Liver (tissue), 9 donors: ENCODE data around the gene CCND1. TPM values are rescaled to one million over a fixed set of nuclear protein-coding genes. Genes with fewer than 3 reads are reported as not detected.

ENCODE experiments used
- DNase-seq: peaks from one replicate; pipeline ENCODE4 v3.0.0-alpha.2; 2017; ENCODE audit warnings: low spot score
- H3K27ac ChIP-seq, 2 donors: one replicate each; pipeline ENCODE4 v1.7.0; 2013; ENCODE audit warnings: inconsistent platforms in 2 of 2, low read length in 2 of 2, control low read depth in 1 of 2, low read depth in 1 of 2, mild to moderate bottlenecking in 1 of 2
- H3K27me3 ChIP-seq, 4 donors: one replicate each; pipeline versions ENCODE4 v1.6.1 to v1.7.0; 2013; ENCODE audit warnings: low read length in 3 of 4, inconsistent platforms in 1 of 4, mild to moderate bottlenecking in 1 of 4, moderate library complexity in 1 of 4; ENCODE audit not compliant: control insufficient read depth in 4 of 4, insufficient read depth in 4 of 4
- H3K36me3 ChIP-seq, 4 donors: one replicate each; pipeline versions ENCODE4 v1.6.1 to v1.7.0; 2013; ENCODE audit warnings: low read length in 3 of 4, mild to moderate bottlenecking in 3 of 4, low read depth in 1 of 4, moderate library complexity in 1 of 4; ENCODE audit not compliant: control insufficient read depth in 4 of 4, insufficient read depth in 3 of 4
- H3K4me1 ChIP-seq, 4 donors: one replicate each; pipeline versions ENCODE4 v1.6.1 to v1.7.0; 2013; ENCODE audit warnings: low read length in 3 of 4, mild to moderate bottlenecking in 3 of 4, moderate library complexity in 1 of 4; ENCODE audit not compliant: control insufficient read depth in 4 of 4, insufficient read depth in 4 of 4
- H3K4me3 ChIP-seq, 3 donors: one replicate each; pipeline versions ENCODE4 v1.6.1 to v1.7.0; 2013; ENCODE audit warnings: low read length in 3 of 3, control low read depth in 1 of 3, low read depth in 1 of 3, mild to moderate bottlenecking in 1 of 3
- H3K9ac ChIP-seq, 2 donors: one replicate each; pipeline ENCODE4 v1.7.0; 2013; ENCODE audit warnings: low read length in 2 of 2, mild to moderate bottlenecking in 2 of 2, moderate library complexity in 2 of 2, control low read depth in 1 of 2, low read depth in 1 of 2
- H3K9me3 ChIP-seq, 4 donors: one replicate each; pipeline versions ENCODE4 v1.6.1 to v1.7.0; 2013; ENCODE audit warnings: low read length in 3 of 4; ENCODE audit not compliant: control insufficient read depth in 4 of 4
- ATF3 ChIP-seq: IDR thresholded peaks from 2 replicates; pipeline ENCODE4 v1.6.1; 2016; ENCODE audit warnings: antibody characterized with exemption
- EGR1 ChIP-seq, 2 donors: IDR thresholded peaks; 2 replicates each; pipeline ENCODE4 v1.6.1; 2016 to 2018; ENCODE audit warnings: antibody characterized with exemption in 2 of 2, low read depth in 2 of 2
- FOXA1 ChIP-seq: IDR thresholded peaks from 2 replicates; pipeline ENCODE4 v1.6.1; 2016; ENCODE audit warnings: antibody characterized with exemption
- FOXA2 ChIP-seq: IDR thresholded peaks from 2 replicates; pipeline ENCODE4 v1.6.1; 2016; ENCODE audit warnings: antibody characterized with exemption
- GABPA ChIP-seq, 2 donors: IDR thresholded peaks in 1 of 2; conservative IDR thresholded peaks in 1 of 2; 2 replicates each; pipeline ENCODE4 v1.6.1; 2016; ENCODE audit warnings: antibody characterized with exemption in 2 of 2, mild to moderate bottlenecking in 1 of 2, moderate library complexity in 1 of 2
- HNF4A ChIP-seq, 2 donors: conservative IDR thresholded peaks; 2 replicates each; pipeline ENCODE4 v1.6.1; 2016; ENCODE audit warnings: antibody characterized with exemption in 2 of 2, mild to moderate bottlenecking in 2 of 2
- HNF4G ChIP-seq: IDR thresholded peaks from 2 replicates; pipeline ENCODE4 v1.6.1; 2016; ENCODE audit warnings: antibody characterized with exemption
- JUND ChIP-seq, 2 donors: IDR thresholded peaks; 2 replicates each; pipeline ENCODE4 v1.6.1; 2016; ENCODE audit warnings: antibody characterized with exemption in 2 of 2
- MAX ChIP-seq: IDR thresholded peaks from 2 replicates; pipeline ENCODE4 v1.6.1; 2016; ENCODE audit warnings: antibody characterized with exemption
- NR2F2 ChIP-seq: IDR thresholded peaks from 2 replicates; pipeline ENCODE4 v1.6.1; 2016; ENCODE audit warnings: antibody characterized with exemption
- RAD21 ChIP-seq, 2 donors: IDR thresholded peaks; 2 replicates each; pipeline ENCODE4 v1.6.1; 2016; ENCODE audit warnings: antibody characterized with exemption in 2 of 2, mild to moderate bottlenecking in 2 of 2
- RXRA ChIP-seq, 2 donors: IDR thresholded peaks; 2 replicates each; pipeline ENCODE4 v1.6.1; 2017 to 2018; ENCODE audit warnings: antibody characterized with exemption in 2 of 2, mild to moderate bottlenecking in 1 of 2
- TAF1 ChIP-seq: conservative IDR thresholded peaks from 2 replicates; pipeline ENCODE4 v1.6.1; 2016; ENCODE audit warnings: antibody characterized with exemption, mild to moderate bottlenecking
- YY1 ChIP-seq: IDR thresholded peaks from 2 replicates; pipeline ENCODE4 v1.6.1; 2016; ENCODE audit warnings: antibody characterized with exemption, mild to moderate bottlenecking
- ZBTB33 ChIP-seq: IDR thresholded peaks from 2 replicates; pipeline ENCODE4 v1.6.1; 2016; ENCODE audit warnings: antibody characterized with exemption
- WGBS: extraction: QIAGEN DNeasy Blood & Tissue Kit; methylation state at CpG from one replicate; pipeline ENCODE4 v1.1.7; 2013; 5-methylcytosine and 5-hydroxymethylcytosine counted together
- polyA plus RNA-seq, 2 donors: library from polyadenylated mRNA; stranded (reverse) in 1 of 2; unstranded in 1 of 2; fragments of 200-250 nt in 1 of 2; fragments of >200 nt in 1 of 2; fragmentation: Nextera tagmentation in 1 of 2; extraction: Ambion mirVana in 1 of 2; gene quantifications; one replicate each; pipeline versions ENCODE4 v1.2.1 to v1.2.3, GENCODE V29; 2013 to 2015
- total RNA-seq, 2 donors: library from RNA; depleted of rRNA; stranded (reverse); fragments of >200 nt; gene quantifications; one replicate each; pipeline ENCODE4 v1.2.3, GENCODE V29; 2014
- TF ChIP-seq, protein P1 (sequence below): IDR thresholded peaks from 2 replicates; pipeline ENCODE4 v1.6.1; 2016; ENCODE audit warnings: antibody characterized with exemption, mild to moderate bottlenecking
- donor health status: healthy.
- donor health status: healthy.
- donor health status: healthy.
- donor health status: healthy.
- donor health status: healthy.

The CCND1 gene
- total and polyA plus RNA-seq, 4 donors: 28.9 to 100 (median 53.3) TPM

- no peaks in the 10 kb centered on the region for H3K36me3 ChIP-seq
- WGBS: 92% methylated on average over 10 of the region's 10 CpGs
Measured at GRCh38 chr11:69625476-69625875, 15.5 kb upstream of the CCND1 start.

DNA sequence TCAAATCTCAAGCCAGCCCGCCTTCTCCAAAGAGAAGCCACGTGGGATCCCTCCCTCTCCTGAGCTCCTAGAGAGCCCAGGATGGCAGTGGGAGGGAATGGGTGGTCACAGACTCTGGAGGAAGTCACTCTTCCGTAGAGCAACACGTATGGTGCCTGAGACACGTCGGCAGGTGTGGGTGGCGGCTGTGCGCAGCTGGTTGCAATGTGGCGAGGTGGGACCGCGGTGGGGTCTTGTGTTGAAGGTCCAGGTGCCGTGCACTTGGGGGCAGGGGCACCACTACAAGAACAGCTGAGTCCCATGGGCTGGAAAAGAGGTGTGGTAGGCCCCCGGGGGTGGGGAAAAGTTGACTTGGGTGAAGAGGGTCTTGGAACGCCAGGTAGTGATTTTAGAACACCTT is 13.4 kb upstream of the CCND1 start:
- no peak for DNase-seq

More at GRCh38 chr11:69625476-69625875, 15.5 kb upstream of the CCND1 start:
- no peaks in the 10 kb centered on the region for H3K9me3 ChIP-seq
- H3K4me3 ChIP-seq: no peak overlapping the region
- no peak overlapping the region for H3K27ac ChIP-seq
- no peak overlapping the region for H3K9ac ChIP-seq
- TF ChIP-seq YY1: no peak
- TF ChIP-seq NR2F2: no peak
- TF ChIP-seq ZBTB33: no peak
- no peak for DNase-seq
- no peaks in the 10 kb centered on the region for H3K4me1 ChIP-seq
- H3K27me3 ChIP-seq: no peaks in the 10 kb centered on the region

GRCh38 chr11:69630017-69630416 is 10.9 kb upstream of the CCND1 start:
- no peak for DNase-seq
- Histone ChIP-seq H3K9me3 (no peaks in the 10 kb centered on the region), H3K27me3 (no peaks in the 10 kb centered on the region), H3K36me3 (no peaks in the 10 kb centered on the region), H3K9ac (no peak overlapping the region), H3K4me3 (no peak overlapping the region), H3K27ac (no peak overlapping the region), H3K4me1 (peaks cover 2 to 8% (median 5%) of the 10 kb centered on the region in 4 donors)
- TF ChIP-seq RXRA (IDR thresholded peaks at IDR 0.05): no peak
- TF ChIP-seq FOXA2: no peak
- 98% methylated on average over 2 of the region's 2 CpGs for WGBS

More for the DNA sequence above, 13.4 kb upstream of the CCND1 start:
- H3K36me3 ChIP-seq: no peaks in the 10 kb centered on the region
- TF ChIP-seq RAD21 (IDR thresholded peaks at IDR 0.05): no peak
- H3K27me3 ChIP-seq: no peaks in the 10 kb centered on the region
- 90% methylated on average over 14 of the region's 14 CpGs for WGBS
- no peaks in the 10 kb centered on the region for H3K9me3 ChIP-seq
- no peak overlapping the region for H3K9ac ChIP-seq
- H3K4me1 ChIP-seq: no peaks in the 10 kb centered on the region
- no peak overlapping the region for H3K27ac ChIP-seq
- H3K4me3 ChIP-seq: no peak overlapping the region

DNA sequence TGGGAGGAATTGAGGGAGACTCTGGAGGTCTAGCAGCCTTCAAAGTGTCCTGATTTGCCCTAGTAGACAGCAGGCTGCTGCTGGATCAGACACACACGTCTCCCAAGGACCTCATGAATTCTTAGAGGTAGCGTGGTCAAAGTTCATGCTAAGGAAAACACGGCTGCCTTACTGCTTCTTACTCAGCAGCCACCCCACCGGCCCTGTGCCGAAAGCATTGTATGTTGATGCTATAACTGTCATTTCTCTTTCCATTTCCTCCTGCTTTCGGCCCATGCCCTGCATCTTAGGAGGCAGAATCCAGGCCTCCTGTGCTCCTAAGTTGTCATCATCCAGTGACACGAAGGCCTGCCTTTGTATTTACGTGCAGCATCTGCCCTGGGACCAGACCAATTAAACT is 10.5 kb upstream of the CCND1 start:
- DNase-seq: no peak
- H3K9me3 ChIP-seq: no peaks in the 10 kb centered on the region
- 95% methylated on average over 8 of the region's 8 CpGs for WGBS
- H3K4me1 ChIP-seq: peaks cover 2 to 11% (median 8%) of the 10 kb centered on the region in 4 donors
- H3K27me3 ChIP-seq: no peaks in the 10 kb centered on the region
- H3K4me3 ChIP-seq: no peak overlapping the region
- no peak overlapping the region for H3K27ac ChIP-seq
- H3K36me3 ChIP-seq: no peaks in the 10 kb centered on the region
- no peak overlapping the region for H3K9ac ChIP-seq
- no peak for TF ChIP-seq FOXA2
- TF ChIP-seq ATF3: no peak
- TF ChIP-seq EGR1 (IDR thresholded peaks at IDR 0.05; ENCODE audit: low read depth in 2 of 2): no peak
- TF ChIP-seq JUND (IDR thresholded peaks at IDR 0.05): no peak
- TF ChIP-seq GABPA (IDR thresholded peaks at IDR 0.05 in 1 of 2, conservative IDR thresholded peaks at IDR 0.05 in 1 of 2): no peak
- no peak for TF ChIP-seq FOXA1
- no peak for TF ChIP-seq TAF1
- no peak for TF ChIP-seq HNF4A (conservative IDR thresholded peaks at IDR 0.05)
- no peak for TF ChIP-seq HNF4G
- no peak for TF ChIP-seq NR2F2
- no peak for TF ChIP-seq RAD21 (IDR thresholded peaks at IDR 0.05)
- TF ChIP-seq MAX: no peak
- TF ChIP-seq, protein P1, sequence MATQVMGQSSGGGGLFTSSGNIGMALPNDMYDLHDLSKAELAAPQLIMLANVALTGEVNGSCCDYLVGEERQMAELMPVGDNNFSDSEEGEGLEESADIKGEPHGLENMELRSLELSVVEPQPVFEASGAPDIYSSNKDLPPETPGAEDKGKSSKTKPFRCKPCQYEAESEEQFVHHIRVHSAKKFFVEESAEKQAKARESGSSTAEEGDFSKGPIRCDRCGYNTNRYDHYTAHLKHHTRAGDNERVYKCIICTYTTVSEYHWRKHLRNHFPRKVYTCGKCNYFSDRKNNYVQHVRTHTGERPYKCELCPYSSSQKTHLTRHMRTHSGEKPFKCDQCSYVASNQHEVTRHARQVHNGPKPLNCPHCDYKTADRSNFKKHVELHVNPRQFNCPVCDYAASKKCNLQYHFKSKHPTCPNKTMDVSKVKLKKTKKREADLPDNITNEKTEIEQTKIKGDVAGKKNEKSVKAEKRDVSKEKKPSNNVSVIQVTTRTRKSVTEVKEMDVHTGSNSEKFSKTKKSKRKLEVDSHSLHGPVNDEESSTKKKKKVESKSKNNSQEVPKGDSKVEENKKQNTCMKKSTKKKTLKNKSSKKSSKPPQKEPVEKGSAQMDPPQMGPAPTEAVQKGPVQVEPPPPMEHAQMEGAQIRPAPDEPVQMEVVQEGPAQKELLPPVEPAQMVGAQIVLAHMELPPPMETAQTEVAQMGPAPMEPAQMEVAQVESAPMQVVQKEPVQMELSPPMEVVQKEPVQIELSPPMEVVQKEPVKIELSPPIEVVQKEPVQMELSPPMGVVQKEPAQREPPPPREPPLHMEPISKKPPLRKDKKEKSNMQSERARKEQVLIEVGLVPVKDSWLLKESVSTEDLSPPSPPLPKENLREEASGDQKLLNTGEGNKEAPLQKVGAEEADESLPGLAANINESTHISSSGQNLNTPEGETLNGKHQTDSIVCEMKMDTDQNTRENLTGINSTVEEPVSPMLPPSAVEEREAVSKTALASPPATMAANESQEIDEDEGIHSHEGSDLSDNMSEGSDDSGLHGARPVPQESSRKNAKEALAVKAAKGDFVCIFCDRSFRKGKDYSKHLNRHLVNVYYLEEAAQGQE: no peak
- TF ChIP-seq ZBTB33: no peak
- TF ChIP-seq YY1: no peak
